Measurements from ENCODE around the gene FCHSD2. TPM values are rescaled to one million over a fixed set of nuclear protein-coding genes. Genes with fewer than 3 reads are reported as not detected.

FCHSD2 gene
- total and polyA plus RNA-seq, 9 donors, result 18.6 to 68.5 (median 53.8) TPM

DNA sequence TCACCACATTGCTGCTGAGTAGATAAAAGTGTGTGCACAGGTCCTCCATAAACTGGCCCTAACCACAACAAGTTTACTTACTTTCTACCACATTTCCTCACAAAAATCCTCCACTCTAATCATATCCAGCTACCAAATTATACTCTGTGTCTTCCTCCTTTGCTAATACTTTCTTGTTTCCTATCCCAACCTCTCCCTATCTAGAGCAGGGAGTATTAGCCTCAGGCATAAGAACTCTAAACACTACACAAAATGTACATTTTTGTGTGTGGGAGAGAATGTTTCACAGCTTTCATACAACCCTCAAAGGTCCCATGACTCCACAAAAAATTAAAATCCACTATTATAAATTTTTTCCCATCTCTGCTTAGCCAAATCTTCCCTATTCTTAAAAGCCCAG is 255.5 kb downstream of the FCHSD2 start:
- Histone ChIP-seq H3K4me3 (no peak overlapping the region), H3K9me3 (no peaks in the 10 kb centered on the region), H3K36me3 (no peaks in the 10 kb centered on the region), H3K27ac (no peak overlapping the region), H3K4me1 (ENCODE audit: insufficient read depth) (no peaks in the 10 kb centered on the region), H3K27me3 (no peaks in the 10 kb centered on the region)
- intact Hi-C loops (cut with DNase I), result no loop called here
- TF ChIP-seq POLR2A (IDR thresholded peaks at IDR 0.05) (no peak), EP300 (IDR thresholded peaks at IDR 0.05) (no peak)
- TF ChIP-seq, protein P1, sequence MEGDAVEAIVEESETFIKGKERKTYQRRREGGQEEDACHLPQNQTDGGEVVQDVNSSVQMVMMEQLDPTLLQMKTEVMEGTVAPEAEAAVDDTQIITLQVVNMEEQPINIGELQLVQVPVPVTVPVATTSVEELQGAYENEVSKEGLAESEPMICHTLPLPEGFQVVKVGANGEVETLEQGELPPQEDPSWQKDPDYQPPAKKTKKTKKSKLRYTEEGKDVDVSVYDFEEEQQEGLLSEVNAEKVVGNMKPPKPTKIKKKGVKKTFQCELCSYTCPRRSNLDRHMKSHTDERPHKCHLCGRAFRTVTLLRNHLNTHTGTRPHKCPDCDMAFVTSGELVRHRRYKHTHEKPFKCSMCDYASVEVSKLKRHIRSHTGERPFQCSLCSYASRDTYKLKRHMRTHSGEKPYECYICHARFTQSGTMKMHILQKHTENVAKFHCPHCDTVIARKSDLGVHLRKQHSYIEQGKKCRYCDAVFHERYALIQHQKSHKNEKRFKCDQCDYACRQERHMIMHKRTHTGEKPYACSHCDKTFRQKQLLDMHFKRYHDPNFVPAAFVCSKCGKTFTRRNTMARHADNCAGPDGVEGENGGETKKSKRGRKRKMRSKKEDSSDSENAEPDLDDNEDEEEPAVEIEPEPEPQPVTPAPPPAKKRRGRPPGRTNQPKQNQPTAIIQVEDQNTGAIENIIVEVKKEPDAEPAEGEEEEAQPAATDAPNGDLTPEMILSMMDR (IDR thresholded peaks at IDR 0.05), result no peak
- no peak for DNase-seq

GRCh38 chr11:72885749-72886609 is 256.1 kb downstream of the FCHSD2 start:
- Histone ChIP-seq H3K4me3 (no peak overlapping the region), H3K9me3 (no peaks in the 10 kb centered on the region), H3K27me3 (no peaks in the 10 kb centered on the region), H3K36me3 (no peaks in the 10 kb centered on the region), H3K4me1 (ENCODE audit: insufficient read depth) (no peaks in the 10 kb centered on the region), H3K27ac (no peak overlapping the region)
- intact Hi-C loops (cut with DNase I), result no loop called here
- 94 to 98% (median 97%) methylated on average over 3 of the region's 3 CpGs for WGBS, 3 donors
- DNase-seq, result no peak
- TF ChIP-seq, protein P1 (IDR thresholded peaks at IDR 0.05), result no peak
- TF ChIP-seq POLR2A (IDR thresholded peaks at IDR 0.05), result no peak
- TF ChIP-seq EP300 (IDR thresholded peaks at IDR 0.05), result no peak

- no peaks in the 10 kb centered on the region for H3K27me3 ChIP-seq
- TF ChIP-seq POLR2A (IDR thresholded peaks at IDR 0.05), result no peak
- TF ChIP-seq EP300 (IDR thresholded peaks at IDR 0.05), result no peak
- TF ChIP-seq, protein P1 (IDR thresholded peaks at IDR 0.05), result no peak
- intact Hi-C loops (cut with DNase I), result no loop called here
- no peaks in the 10 kb centered on the region for H3K36me3 ChIP-seq
- no peak overlapping the region for H3K4me3 ChIP-seq
- H3K9me3 ChIP-seq, result no peaks in the 10 kb centered on the region
- no peak for DNase-seq
- 94 to 97% (median 95%) methylated on average over 3 of the region's 3 CpGs for WGBS, 3 donors
- no peaks in the 10 kb centered on the region for H3K4me1 ChIP-seq (ENCODE audit: insufficient read depth)
- no peak overlapping the region for H3K27ac ChIP-seq
These were observed 266.0 kb downstream of the FCHSD2 start for GRCh38 chr11:72876147-72876546.

- Histone ChIP-seq H3K4me3 (no peak overlapping the region), H3K36me3 (no peaks in the 10 kb centered on the region), H3K27ac (no peak overlapping the region), H3K4me1 (ENCODE audit: insufficient read depth) (no peaks in the 10 kb centered on the region), H3K27me3 (no peaks in the 10 kb centered on the region), H3K9me3 (no peaks in the 10 kb centered on the region)
- DNase-seq, result no peak
- intact Hi-C loops (cut with DNase I), result no loop called here
- 78 to 95% (median 80%) methylated on average over 1 of the region's 1 CpG for WGBS, 3 donors
- TF ChIP-seq POLR2A (IDR thresholded peaks at IDR 0.05), result no peak
- TF ChIP-seq, protein P1 (IDR thresholded peaks at IDR 0.05), result no peak
- TF ChIP-seq EP300 (IDR thresholded peaks at IDR 0.05), result no peak
These were observed 266.4 kb downstream of the FCHSD2 start for GRCh38 chr11:72875736-72876135.
